ENCODE results near the gene LNX1. TPM values are rescaled to one million over a fixed set of nuclear protein-coding genes. Genes with fewer than 3 reads are reported as not detected.

Gene LNX1
- total and polyA plus RNA-seq, 12 donors: 1.2 to 8.9 (median 3.7) TPM

DNA sequence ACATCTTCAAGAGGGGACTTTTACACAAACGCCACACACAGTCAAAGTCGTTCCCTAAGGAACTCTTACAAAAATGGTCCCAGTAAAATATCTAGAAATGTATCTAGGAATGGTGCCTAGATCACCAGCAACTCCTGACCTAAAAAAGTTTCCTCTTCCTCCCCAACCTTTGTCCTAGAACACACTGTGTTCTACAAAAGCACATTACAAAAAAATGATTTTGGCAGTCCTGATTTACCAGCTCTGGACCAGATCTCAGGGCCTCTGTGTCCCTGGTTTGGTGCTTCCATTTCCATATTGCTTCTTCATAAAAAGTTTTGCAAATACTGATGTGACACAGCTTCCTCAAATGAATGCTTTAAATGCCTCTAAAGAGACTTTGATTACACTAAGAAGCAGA lies 55.0 kb downstream of the LNX1 start:
- no peak for DNase-seq
- Histone ChIP-seq H3K36me3 (replicated peaks in 1 of 2) (no peaks in the 10 kb centered on the region), H3K9me3 (replicated peaks in 1 of 3) (no peaks in the 10 kb centered on the region), H3K27ac (peak overlapping the region in 1 of 5 donors; percentile 29), H3K4me1 (replicated peaks in 1 of 2) (peaks cover 9 to 11% of the 10 kb centered on the region in 2 donors), H3K4me3 (no peak overlapping the region), H3K27me3 (no peaks in the 10 kb centered on the region)
- intact Hi-C loops (cut with DNase I): no loop called here
- TF ChIP-seq POLR2A (IDR thresholded peaks at IDR 0.05): no peak
- TF ChIP-seq, protein P1, sequence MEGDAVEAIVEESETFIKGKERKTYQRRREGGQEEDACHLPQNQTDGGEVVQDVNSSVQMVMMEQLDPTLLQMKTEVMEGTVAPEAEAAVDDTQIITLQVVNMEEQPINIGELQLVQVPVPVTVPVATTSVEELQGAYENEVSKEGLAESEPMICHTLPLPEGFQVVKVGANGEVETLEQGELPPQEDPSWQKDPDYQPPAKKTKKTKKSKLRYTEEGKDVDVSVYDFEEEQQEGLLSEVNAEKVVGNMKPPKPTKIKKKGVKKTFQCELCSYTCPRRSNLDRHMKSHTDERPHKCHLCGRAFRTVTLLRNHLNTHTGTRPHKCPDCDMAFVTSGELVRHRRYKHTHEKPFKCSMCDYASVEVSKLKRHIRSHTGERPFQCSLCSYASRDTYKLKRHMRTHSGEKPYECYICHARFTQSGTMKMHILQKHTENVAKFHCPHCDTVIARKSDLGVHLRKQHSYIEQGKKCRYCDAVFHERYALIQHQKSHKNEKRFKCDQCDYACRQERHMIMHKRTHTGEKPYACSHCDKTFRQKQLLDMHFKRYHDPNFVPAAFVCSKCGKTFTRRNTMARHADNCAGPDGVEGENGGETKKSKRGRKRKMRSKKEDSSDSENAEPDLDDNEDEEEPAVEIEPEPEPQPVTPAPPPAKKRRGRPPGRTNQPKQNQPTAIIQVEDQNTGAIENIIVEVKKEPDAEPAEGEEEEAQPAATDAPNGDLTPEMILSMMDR (IDR thresholded peaks at IDR 0.05): no peak
- WGBS, 4 donors: 72 to 83% (median 78%) methylated on average over 2 of the region's 2 CpGs

DNA sequence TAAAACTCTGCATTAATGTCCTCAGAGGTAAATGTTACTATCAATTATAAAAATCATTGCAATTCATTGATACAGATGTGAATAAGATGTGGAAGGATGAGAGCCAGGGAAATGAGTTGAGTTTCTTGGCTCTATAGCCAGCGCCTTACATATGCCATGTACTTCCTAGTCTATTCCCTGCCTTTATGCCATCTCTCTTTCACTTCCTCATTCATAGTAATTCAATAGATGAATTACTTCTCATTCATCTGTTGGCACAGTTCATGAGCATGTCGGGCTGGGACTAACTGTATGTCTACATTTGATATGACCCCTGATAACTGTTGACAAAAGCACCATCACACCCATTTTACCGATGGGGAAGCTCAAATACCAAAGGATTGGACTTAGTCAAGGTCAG lies 55.7 kb downstream of the LNX1 start:
- 76 to 84% (median 79%) methylated on average over 3 of the region's 3 CpGs for WGBS, 4 donors

DNA sequence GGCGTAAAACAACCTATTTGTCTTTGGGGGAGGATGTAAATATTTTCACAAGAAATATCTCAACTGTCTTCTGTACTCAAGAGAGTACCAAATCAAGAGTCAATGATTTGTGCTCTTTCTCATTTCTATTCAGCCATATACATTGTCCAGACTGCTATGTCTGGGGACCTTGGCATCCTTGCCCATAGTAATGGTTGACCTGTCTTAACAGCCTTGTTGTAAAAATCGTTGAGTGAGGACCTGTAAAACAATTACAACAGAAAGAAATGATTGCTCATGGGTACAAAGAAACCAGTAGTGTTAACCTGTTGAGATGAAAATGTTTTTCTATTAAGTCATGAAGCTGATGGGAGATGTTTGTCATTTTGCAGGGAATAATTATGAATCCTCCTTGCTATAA lies 56.6 kb downstream of the LNX1 start:
- no peak for TF ChIP-seq POLR2A (IDR thresholded peaks at IDR 0.05)
- TF ChIP-seq, protein P1 (IDR thresholded peaks at IDR 0.05): no peak
- H3K27ac ChIP-seq: no peak overlapping the region
- H3K36me3 ChIP-seq (replicated peaks in 1 of 2): no peaks in the 10 kb centered on the region
- H3K9me3 ChIP-seq (replicated peaks in 1 of 3): no peaks in the 10 kb centered on the region
- WGBS, 4 donors: 84 to 87% (median 85%) methylated on average over 2 of the region's 2 CpGs
- DNase-seq: no peak
- intact Hi-C loops (cut with DNase I): no loop called here
- no peaks in the 10 kb centered on the region for H3K27me3 ChIP-seq
- no peaks in the 10 kb centered on the region for H3K4me1 ChIP-seq (replicated peaks in 1 of 2)
- H3K4me3 ChIP-seq: no peak overlapping the region

More for the DNA sequence above, 55.7 kb downstream of the LNX1 start:
- H3K9me3 ChIP-seq (replicated peaks in 1 of 3): no peaks in the 10 kb centered on the region
- H3K27ac ChIP-seq: peak overlapping the region in 1 of 5 donors; percentile 29
- no peak overlapping the region for H3K4me3 ChIP-seq
- no peaks in the 10 kb centered on the region for H3K27me3 ChIP-seq
- TF ChIP-seq, protein P1 (IDR thresholded peaks at IDR 0.05): no peak
- TF ChIP-seq POLR2A (IDR thresholded peaks at IDR 0.05): no peak
- H3K36me3 ChIP-seq (replicated peaks in 1 of 2): no peaks in the 10 kb centered on the region
- intact Hi-C loops (cut with DNase I): no loop called here
- peaks cover 1 to 3% of the 10 kb centered on the region in 2 donors for H3K4me1 ChIP-seq (replicated peaks in 1 of 2)
- no peak for DNase-seq

DNA sequence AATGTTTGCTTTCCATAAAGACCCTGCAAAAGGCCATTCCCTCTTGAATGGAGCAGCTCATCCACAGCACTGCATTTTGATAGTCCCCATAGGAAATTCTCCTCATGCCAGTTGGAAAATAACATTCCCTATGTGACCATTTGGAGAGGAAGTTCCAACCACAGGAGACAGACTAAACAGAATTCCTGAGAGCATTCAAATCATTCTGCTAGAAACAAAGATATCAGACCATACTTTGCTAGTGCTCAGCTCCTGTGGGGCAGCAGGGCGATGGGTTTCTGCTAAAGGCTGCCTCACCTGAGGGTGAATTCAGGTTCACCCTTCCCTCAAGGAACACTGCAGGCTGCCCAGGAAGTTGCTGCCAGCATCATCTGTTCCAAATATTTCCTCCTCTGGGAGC lies 58.8 kb downstream of the LNX1 start:
- H3K27ac ChIP-seq: no peak overlapping the region
- 80 to 100% (median 93%) methylated on average over 1 of the region's 1 CpG for WGBS, 4 donors
- H3K36me3 ChIP-seq (replicated peaks in 1 of 2): no peaks in the 10 kb centered on the region
- DNase-seq: no peak
- H3K4me3 ChIP-seq: no peak overlapping the region
- H3K4me1 ChIP-seq (replicated peaks in 1 of 2): no peaks in the 10 kb centered on the region
- no peaks in the 10 kb centered on the region for H3K9me3 ChIP-seq (replicated peaks in 1 of 3)
- no peak for TF ChIP-seq POLR2A (IDR thresholded peaks at IDR 0.05)
- TF ChIP-seq, protein P1 (IDR thresholded peaks at IDR 0.05): no peak
- intact Hi-C loops (cut with DNase I): no loop called here
- H3K27me3 ChIP-seq: no peaks in the 10 kb centered on the region
